Stimulated activated CD4-positive, alpha-beta T cell treated with anti-CD3 and anti-CD28 coated beads, Interleukin-15, amount 100 ng/mL, for 24 hours (primary cell): Measurements from ENCODE around the gene DHODH.
"Not testable (repeated sequence)": the region's sequence is repeated elsewhere in the genome, so short reads cannot be mapped to it uniquely, and the experiment has no call there.

Source experiments
- DNase-seq: peaks from one replicate; pipeline ENCODE4 v3.0.0-alpha.2; 2020

DHODH gene

DNA sequence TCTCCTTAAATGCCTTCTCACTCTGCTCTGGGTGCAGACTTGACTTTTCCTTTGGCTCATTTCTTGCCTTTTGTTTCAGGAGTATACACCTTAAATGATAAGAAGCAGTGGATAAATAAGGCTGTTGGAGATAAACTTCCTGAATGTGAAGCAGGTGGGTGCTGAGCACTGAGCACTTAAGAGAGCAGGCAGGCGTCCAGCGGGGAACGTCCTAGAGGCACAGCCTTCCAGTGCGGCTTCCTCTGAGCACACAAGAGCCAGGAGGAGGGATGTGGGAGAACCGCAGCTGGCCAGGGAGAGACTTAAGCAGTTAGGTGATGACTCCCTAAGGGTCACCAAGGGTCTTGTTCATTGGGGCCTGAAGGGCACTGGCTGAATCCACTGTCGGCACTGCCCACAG is 48.8 kb downstream of the DHODH start:
- DNase-seq = not testable (repeated sequence)

DNA sequence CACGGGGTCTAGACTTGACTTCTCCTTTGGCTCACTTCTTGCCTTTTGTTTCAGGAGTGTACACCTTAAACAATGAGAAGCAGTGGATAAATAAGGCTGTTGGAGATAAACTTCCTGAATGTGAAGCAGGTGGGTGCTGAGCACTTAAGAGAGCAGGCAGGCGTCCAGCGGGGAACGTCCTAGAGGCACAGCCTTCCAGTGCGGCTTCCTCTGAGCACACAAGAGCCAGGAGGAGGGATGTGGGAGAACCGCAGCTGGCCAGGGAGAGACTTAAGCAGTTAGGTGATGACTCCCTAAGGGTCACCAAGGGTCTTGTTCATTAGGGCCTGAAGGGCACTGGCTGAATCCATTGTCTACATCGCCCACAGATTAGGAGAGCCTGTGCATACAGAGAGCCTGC is 50.5 kb downstream of the DHODH start:
- not testable (repeated sequence) for DNase-seq

DNA sequence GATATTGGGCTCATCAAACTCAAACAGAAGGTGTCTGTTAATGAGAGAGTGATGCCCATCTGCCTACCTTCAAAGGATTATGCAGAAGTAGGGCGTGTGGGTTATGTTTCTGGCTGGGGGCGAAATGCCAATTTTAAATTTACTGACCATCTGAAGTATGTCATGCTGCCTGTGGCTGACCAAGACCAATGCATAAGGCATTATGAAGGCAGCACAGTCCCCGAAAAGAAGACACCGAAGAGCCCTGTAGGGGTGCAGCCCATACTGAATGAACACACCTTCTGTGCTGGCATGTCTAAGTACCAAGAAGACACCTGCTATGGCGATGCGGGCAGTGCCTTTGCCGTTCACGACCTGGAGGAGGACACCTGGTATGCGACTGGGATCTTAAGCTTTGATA is 51.9 kb downstream of the DHODH start:
- no peak for DNase-seq

DNA sequence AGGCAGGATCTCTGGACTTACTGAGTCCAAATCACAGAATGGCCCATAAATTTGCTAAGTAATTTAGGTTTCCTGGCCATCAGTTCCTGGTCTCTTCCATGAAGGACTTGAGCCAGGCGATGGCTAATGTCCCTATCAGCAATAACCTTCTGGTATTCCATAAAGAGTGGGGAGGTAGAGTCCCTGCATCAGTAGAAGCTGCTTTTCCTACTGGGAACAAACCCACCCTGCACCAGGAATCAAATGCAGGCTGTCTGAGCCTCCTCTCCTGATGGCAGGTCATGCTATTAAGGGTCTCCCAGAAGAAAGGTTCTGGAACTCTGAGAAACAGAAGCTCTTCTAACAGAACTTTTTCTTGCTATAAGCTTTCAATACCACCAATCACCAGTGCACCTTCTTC is 53.0 kb downstream of the DHODH start:
- DNase-seq = no peak

DNA sequence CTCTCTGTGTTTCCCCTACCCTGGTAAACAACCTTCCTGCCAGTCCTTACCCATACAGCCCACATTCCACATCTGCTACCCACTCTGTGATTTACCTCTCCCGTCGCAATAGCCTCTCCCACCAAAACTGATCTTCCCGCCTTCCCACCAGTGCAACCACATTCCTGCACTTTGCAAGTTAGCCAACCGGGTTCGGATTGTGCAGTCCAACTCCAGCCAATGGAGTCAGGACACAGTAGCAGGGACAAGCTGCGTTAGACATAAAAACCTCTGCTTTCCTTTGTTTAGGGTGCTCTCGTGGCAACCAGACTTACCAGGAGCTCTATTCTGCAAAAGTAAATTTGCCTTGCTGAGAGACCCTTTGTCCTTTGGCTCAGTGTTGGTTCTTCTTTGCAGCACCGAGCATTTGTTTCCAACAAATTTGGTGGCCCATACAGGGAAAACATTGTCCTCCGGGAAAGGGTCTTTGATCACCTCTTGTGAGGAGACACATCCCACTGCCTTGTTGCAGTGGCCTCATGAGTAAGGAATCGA is 55.9 kb downstream of the DHODH start:
- DNase-seq = no peak

DNA sequence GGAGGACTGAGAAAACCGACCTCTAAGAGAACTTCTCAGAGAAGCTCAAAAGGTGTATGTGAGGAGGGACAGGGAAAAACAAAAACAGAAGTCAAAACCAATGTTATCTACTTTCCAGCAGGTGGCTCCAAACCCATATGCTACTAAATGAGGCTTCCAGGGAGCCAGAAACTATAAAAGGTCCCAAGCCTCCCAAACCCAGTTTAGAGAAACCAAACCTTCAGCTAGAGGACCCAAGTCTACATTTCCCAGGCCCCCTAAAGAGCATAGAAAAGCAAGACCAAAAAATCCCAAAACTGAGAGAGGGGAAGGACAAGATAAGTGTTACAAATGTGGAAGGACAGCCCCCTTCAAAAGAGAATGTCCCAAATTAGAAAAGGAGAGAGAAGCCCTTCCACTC is 58.2 kb downstream of the DHODH start:
- no peak for DNase-seq

DNA sequence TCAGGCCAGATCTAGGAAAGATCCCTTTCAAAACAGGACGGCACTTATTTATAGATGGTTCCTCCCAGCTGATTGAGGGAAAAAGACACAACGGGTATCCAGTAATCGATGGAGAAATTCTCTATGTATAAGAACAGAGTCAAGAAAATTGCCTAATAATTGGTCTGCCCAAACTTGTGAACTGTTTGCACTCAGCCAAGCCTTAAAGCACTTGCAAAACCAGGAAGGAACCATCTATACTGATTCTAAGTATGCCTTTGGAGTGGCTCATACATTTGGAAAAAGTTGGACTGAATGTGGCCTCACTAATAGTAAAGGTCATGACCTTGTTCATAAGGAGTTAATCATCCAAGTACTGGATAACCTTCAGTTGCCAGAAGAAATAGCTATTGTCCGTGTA is 60.4 kb downstream of the DHODH start:
- no peak for DNase-seq

DNA sequence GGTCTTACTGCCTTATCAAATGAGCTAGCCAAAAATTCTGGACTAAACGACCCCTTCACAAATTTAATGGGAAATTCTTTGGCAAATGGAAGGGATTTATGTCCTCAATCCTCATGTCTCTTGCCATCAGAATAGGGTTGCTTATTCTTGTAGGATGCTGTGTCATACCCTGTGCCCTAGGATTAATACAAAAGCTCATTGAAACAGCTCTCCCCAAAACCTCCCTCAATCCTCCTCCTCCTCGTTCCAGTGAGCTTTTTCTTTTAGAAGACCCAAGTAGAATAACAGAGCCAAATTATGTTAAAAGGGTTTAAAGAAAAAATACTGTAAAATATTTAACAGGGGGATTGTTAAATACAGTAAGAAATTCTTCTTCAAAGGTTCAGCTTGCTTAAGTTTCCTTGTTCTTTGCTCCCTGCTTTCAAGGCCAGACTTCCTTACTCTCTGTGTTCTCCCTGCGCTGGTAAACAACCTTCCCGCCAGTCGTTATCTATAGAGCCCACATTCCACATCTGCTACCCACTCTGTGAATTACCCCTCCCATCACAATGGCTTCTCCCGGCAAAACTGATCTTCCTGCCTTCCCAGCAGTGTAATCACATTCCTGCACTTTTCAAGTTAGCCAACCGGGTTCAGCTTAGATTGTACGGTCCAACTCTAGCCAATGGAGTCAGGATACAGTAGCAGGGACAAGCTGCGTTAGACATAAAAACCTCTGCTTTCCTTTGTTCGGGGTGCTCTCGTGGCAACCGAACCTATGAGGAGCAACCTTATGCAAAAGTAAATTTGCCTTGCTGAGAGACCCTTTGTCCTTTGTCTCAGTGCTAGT is 64.2 kb downstream of the DHODH start:
- DNase-seq = no peak

DNA sequence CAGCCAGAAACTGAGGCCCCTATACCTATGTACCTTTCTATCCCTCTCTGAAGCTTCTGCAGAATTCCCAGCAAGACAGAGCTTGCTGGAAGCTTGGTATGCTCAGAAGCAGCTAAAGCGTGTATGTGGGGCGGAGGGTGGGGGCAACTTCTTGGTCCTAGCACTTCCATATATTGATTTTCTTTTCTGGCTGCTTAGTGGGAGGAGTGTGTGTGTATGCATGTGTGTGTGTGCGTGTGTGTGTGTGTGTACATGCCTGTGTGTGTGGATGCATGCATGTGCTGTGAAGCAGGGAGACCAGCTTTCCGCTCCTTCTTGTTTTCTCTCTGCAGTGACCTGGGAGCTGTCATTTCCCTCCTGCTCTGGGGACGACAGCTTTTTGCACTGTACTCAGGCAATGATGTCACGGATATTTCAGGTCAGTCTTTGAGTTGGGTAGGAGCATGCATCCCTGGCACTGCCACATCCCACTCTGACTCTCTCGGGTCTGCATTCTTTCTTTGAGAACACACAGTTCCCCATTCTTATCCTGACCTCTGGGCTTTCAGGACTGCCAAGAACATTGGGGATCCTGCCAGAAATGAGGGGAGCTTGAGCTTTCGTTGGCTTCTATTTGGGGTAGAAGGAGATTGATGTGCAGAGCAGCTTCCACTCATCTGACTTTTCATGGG is 65.2 kb downstream of the DHODH start:
- DNase-seq = no peak

DNA sequence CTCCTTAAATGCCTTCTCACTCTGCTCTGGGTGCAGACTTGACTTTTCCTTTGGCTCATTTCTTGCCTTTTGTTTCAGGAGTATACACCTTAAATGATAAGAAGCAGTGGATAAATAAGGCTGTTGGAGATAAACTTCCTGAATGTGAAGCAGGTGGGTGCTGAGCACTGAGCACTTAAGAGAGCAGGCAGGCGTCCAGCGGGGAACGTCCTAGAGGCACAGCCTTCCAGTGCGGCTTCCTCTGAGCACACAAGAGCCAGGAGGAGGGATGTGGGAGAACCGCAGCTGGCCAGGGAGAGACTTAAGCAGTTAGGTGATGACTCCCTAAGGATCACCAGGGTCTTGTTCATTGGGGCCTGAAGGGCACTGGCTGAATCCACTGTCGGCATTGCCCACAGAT is 66.5 kb downstream of the DHODH start:
- not testable (repeated sequence) for DNase-seq
